Posterior vena cava (tissue), 2 donors: ENCODE measurements around the gene FCGBP. TPM values are rescaled to one million over a fixed set of nuclear protein-coding genes. Genes with fewer than 3 reads are reported as not detected.
"Not testable (repeated sequence)": the region's sequence is repeated elsewhere in the genome, so short reads cannot be mapped to it uniquely, and the experiment has no call there.

Experiments used
- DNase-seq: peaks from one replicate; pipeline ENCODE4 v3.0.0-alpha.2; 2020; ENCODE audit warnings: low spot score
- intact Hi-C, 2 donors: fragments of 100-400 bp; cut with DNase I; formaldehyde crosslinking; loops; one replicate each; pipeline versions ENCODE4 v1.14.1 to v1.14.2; 2022 to 2023
- long read RNA-seq, 2 donors: library from polyadenylated mRNA; unstranded; transcript quantifications; one replicate each; pipeline ENCODE4 v2.0.0, GENCODE V29; 2020 to 2021
- total RNA-seq, 2 donors: library from RNA; stranded (reverse); fragmentation: NEBNext Ultra II Directional; extraction: Animal tissue kit (Norgen Biotek cat#: 25700); gene quantifications; one replicate each; pipeline ENCODE4 v1.2.1, GENCODE V29; 2021
- donor health status: DM: yes; HTN: yes; CAD: no.
- donor health status: DM: yes; HTN: yes; CAD: no.

FCGBP gene
- total RNA-seq, result 10 to 100 TPM; 42.1 to 98.8 TPM
- long read RNA-seq, donor 1, partial matches to known transcripts, result 13 of 14 reads
- long read RNA-seq, donor 1, other reads (novel, unspliced or antisense), result 1 of 14 reads
- long read RNA-seq, donor 2, partial matches to known transcripts, result 14 of 14 reads
- long read RNA-seq, donor 2, other reads (novel, unspliced or antisense), result 0 of 14 reads

GRCh38 chr19:39934584-39935363 is at the start of gene FCGBP:
FCGBP (minus strand) TSS chr19:39934634.
- intact Hi-C loops, result no loop called here
- DNase-seq, result no peak

GRCh38 chr19:39983695-39984300 is 49.4 kb upstream of the FCGBP start:
- DNase-seq, result no peak
- intact Hi-C loops, result no loop called here

- no peak for DNase-seq
- intact Hi-C loops, result no loop called here
Measured at GRCh38 chr19:39982883-39983282, 48.4 kb upstream of the FCGBP start.

GRCh38 chr19:39974377-39975155 is 40.1 kb upstream of the FCGBP start:
- no peak for DNase-seq
- intact Hi-C loops, result loop anchor here in 1 of 2 donors (10.0 kb wide), 1 partner anchor 130 kb away; the partner anchor contains the start of gene FBL

GRCh38 chr19:39971380-39972035 is 37.1 kb upstream of the FCGBP start:
- DNase-seq, result peak; percentile 82
- intact Hi-C loops, result loop anchor here in 1 of 2 donors (10.0 kb wide), 1 partner anchor 127 kb away; the partner anchor contains the start of gene FBL

GRCh38 chr19:39970675-39971379 is 36.4 kb upstream of the FCGBP start, which contains the start of gene PSMC4:
PSMC4 (plus strand) TSS chr19:39971165; CDS start chr19:39971203, 38 bp downstream.
- intact Hi-C loops, result loop anchor here in 1 of 2 donors (10.0 kb wide), 1 partner anchor 126 kb away; the partner anchor contains the start of gene FBL

GRCh38 chr19:39970425-39970674 is 35.9 kb upstream of the FCGBP start:
- no peak for DNase-seq
- intact Hi-C loops, result loop anchor here in 1 of 2 donors (10.0 kb wide), 1 partner anchor 126 kb away; the partner anchor contains the start of gene FBL

More at GRCh38 chr19:39970675-39971379, 36.4 kb upstream of the FCGBP start, which contains the start of gene PSMC4:
- DNase-seq, result peak; percentile 99

GRCh38 chr19:39969681-39970424 is 35.4 kb upstream of the FCGBP start:
- no peak for DNase-seq
- intact Hi-C loops, result loop anchor here (5.0 to 10.0 kb wide), 2 partner anchors 125 to 1772 kb away; partner anchors contain the start of gene FBL (in 1 of the 2)

- intact Hi-C loops, result loop anchor here in 1 of 2 donors (5.0 kb wide), 1 partner anchor 1773 kb away; no protein-coding TSS in a partner anchor
- DNase-seq, result no peak
Measured at GRCh38 chr19:39969266-39969665, 34.8 kb upstream of the FCGBP start.

- no peak for DNase-seq
- intact Hi-C loops, result loop anchor here in 1 of 2 donors (5.0 kb wide), 1 partner anchor 1774 kb away; no protein-coding TSS in a partner anchor
Measured at GRCh38 chr19:39968789-39969188, 34.4 kb upstream of the FCGBP start.

GRCh38 chr19:39967561-39967960 is 33.1 kb upstream of the FCGBP start:
- intact Hi-C loops, result loop anchor here in 1 of 2 donors (5.0 kb wide), 1 partner anchor 1775 kb away; no protein-coding TSS in a partner anchor
- DNase-seq, result no peak

- intact Hi-C loops, result loop anchor here in 1 of 2 donors (5.0 kb wide), 1 partner anchor 1776 kb away; no protein-coding TSS in a partner anchor
- no peak for DNase-seq
Measured at GRCh38 chr19:39966617-39967016, 32.2 kb upstream of the FCGBP start.

GRCh38 chr19:39963898-39964297 is 29.5 kb upstream of the FCGBP start:
- DNase-seq, result no peak
- intact Hi-C loops, result no loop called here

GRCh38 chr19:39959407-39959806 is 25.0 kb upstream of the FCGBP start:
- intact Hi-C loops, DNase-seq: not testable (repeated sequence)

GRCh38 chr19:39958942-39959341 is 24.5 kb upstream of the FCGBP start:
- intact Hi-C loops, DNase-seq: not testable (repeated sequence)

GRCh38 chr19:39957886-39958285 is 23.5 kb upstream of the FCGBP start:
- intact Hi-C loops, DNase-seq: not testable (repeated sequence)

GRCh38 chr19:39953915-39954314 is 19.5 kb upstream of the FCGBP start:
- intact Hi-C loops, result no loop called here
- DNase-seq, result no peak
